Suprapubic skin (tissue), 4 donors: Measurements from ENCODE around the gene SPATA20.

Experiments
- POLR2A ChIP-seq, 2 donors: fragments of 450-650 bp; IDR thresholded peaks; one replicate each; pipeline ENCODE4 v1.6.1; 2017; ENCODE audit warnings: antibody characterized with exemption in 2 of 2, mild to moderate bottlenecking in 2 of 2, moderate library complexity in 2 of 2
- POLR2AphosphoS5 ChIP-seq, 3 donors: sonication (generic); formaldehyde crosslinking; IDR thresholded peaks; one replicate each; pipeline ENCODE4 v1.6.1; 2017; ENCODE audit warnings: antibody characterized with exemption in 3 of 3
- TF ChIP-seq, protein P1 (sequence below), 2 donors: fragments of 200-600 bp in 1 of 2; fragments of 450-650 bp in 1 of 2; sonication (generic) in 1 of 2; IDR thresholded peaks; one replicate each; pipeline ENCODE4 v1.5.1; 2016 to 2019; ENCODE audit warnings: antibody characterized with exemption in 2 of 2, mild to moderate bottlenecking in 1 of 2, moderate library complexity in 1 of 2

- TF ChIP-seq POLR2A (IDR thresholded peaks at IDR 0.05) (no peak), POLR2AphosphoS5 (IDR thresholded peaks at IDR 0.05) (no peak)
- TF ChIP-seq, protein P1, sequence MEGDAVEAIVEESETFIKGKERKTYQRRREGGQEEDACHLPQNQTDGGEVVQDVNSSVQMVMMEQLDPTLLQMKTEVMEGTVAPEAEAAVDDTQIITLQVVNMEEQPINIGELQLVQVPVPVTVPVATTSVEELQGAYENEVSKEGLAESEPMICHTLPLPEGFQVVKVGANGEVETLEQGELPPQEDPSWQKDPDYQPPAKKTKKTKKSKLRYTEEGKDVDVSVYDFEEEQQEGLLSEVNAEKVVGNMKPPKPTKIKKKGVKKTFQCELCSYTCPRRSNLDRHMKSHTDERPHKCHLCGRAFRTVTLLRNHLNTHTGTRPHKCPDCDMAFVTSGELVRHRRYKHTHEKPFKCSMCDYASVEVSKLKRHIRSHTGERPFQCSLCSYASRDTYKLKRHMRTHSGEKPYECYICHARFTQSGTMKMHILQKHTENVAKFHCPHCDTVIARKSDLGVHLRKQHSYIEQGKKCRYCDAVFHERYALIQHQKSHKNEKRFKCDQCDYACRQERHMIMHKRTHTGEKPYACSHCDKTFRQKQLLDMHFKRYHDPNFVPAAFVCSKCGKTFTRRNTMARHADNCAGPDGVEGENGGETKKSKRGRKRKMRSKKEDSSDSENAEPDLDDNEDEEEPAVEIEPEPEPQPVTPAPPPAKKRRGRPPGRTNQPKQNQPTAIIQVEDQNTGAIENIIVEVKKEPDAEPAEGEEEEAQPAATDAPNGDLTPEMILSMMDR (IDR thresholded peaks at IDR 0.05): no peak
These were observed 17.1 kb upstream of the SPATA20 start for GRCh38 chr17:50529849-50530248.
